Measurements from ENCODE around the gene NGRN. TPM values are rescaled to one million over a fixed set of nuclear protein-coding genes. Genes with fewer than 3 reads are reported as not detected.
"Not testable (repeated sequence)": the region's sequence is repeated elsewhere in the genome, so short reads cannot be mapped to it uniquely, and the experiment has no call there.

NGRN gene
- total RNA-seq, 1 experiment from 2014 or later: 70.5 TPM

GRCh38 chr15:90266485-90266884, 1.0 kb downstream of the NGRN start:
- H3K27ac Mint-ChIP-seq (ENCODE audit: low read depth, unreplicated experiment): peak overlapping the region; percentile 96

GRCh38 chr15:90268415-90268814, 2.9 kb downstream of the NGRN start:
- no TSS peak for BruUV-seq (replicated peaks)
- ChIA-PET CTCF (interaction anchor here (0.5 to 1.7 kb wide), 8 partner anchors 18 to 431 kb away, joined by 3 to 8 read pairs (median 4); no protein-coding TSS in a partner anchor), POLR2A (no interaction called here)
- Mint-ChIP-seq H3K27ac (ENCODE audit: low read depth, unreplicated experiment) (no peak overlapping the region), H3K4me3 (ENCODE audit: unreplicated experiment) (peak overlapping the region; percentile 46), H3K4me1 (ENCODE audit: insufficient read depth, unreplicated experiment) (peaks cover 29% of the 10 kb centered on the region), H3K36me3 (ENCODE audit: insufficient read depth, unreplicated experiment) (peaks cover 36% of the 10 kb centered on the region), H3K27me3 (ENCODE audit: insufficient read depth, unreplicated experiment) (no peaks in the 10 kb centered on the region), H3K9me3 (ENCODE audit: unreplicated experiment) (no peaks in the 10 kb centered on the region)
- DNase-seq (ENCODE audit: unreplicated experiment): no peak
- no peak for TF ChIP-seq CTCF (IDR thresholded peaks at IDR 0.05; ENCODE audit: unreplicated experiment)
- intact Hi-C loops (cut with micrococcal nuclease): no loop called here

More at GRCh38 chr15:90266485-90266884, 1.0 kb downstream of the NGRN start:
- peak; percentile 16 for DNase-seq (ENCODE audit: unreplicated experiment)
- BruUV-seq (replicated peaks): no TSS peak
- CTCF ChIA-PET: interaction anchor here (0.6 kb wide), 1 partner anchor 48 kb away, joined by 3 read pairs; no protein-coding TSS in a partner anchor
- Mint-ChIP-seq H3K4me1 (ENCODE audit: insufficient read depth, unreplicated experiment) (peaks cover 39% of the 10 kb centered on the region), H3K27me3 (ENCODE audit: insufficient read depth, unreplicated experiment) (no peaks in the 10 kb centered on the region), H3K4me3 (ENCODE audit: unreplicated experiment) (peak overlapping the region; percentile 97), H3K36me3 (ENCODE audit: insufficient read depth, unreplicated experiment) (peaks cover 29% of the 10 kb centered on the region), H3K9me3 (ENCODE audit: unreplicated experiment) (no peaks in the 10 kb centered on the region)
- POLR2A ChIA-PET: interaction anchor here (0.6 to 2.4 kb wide), 10 partner anchors 27 to 636 kb away, joined by 3 to 20 read pairs (median 3); partner anchors contain the start of genes CIB1, GDPGP1, MAN2A2 and ZNF710
- TF ChIP-seq CTCF (IDR thresholded peaks at IDR 0.05; ENCODE audit: unreplicated experiment): no peak
- intact Hi-C loops (cut with micrococcal nuclease): no loop called here

- TF ChIP-seq CTCF (IDR thresholded peaks at IDR 0.05; ENCODE audit: unreplicated experiment): no peak
- H3K4me3 Mint-ChIP-seq (ENCODE audit: unreplicated experiment): no peak overlapping the region
Observed at GRCh38 chr15:90270502-90271150, 5.2 kb downstream of the NGRN start.

GRCh38 chr15:90271459-90272166, 6.1 kb downstream of the NGRN start:
- Mint-ChIP-seq H3K36me3 (ENCODE audit: insufficient read depth, unreplicated experiment) (peaks cover 55% of the 10 kb centered on the region), H3K4me3 (ENCODE audit: unreplicated experiment) (no peak overlapping the region), H3K9me3 (ENCODE audit: unreplicated experiment) (no peaks in the 10 kb centered on the region), H3K27me3 (ENCODE audit: insufficient read depth, unreplicated experiment) (no peaks in the 10 kb centered on the region), H3K4me1 (ENCODE audit: insufficient read depth, unreplicated experiment) (peaks cover 23% of the 10 kb centered on the region), H3K27ac (ENCODE audit: low read depth, unreplicated experiment) (no peak overlapping the region)
- ChIA-PET CTCF (interaction anchor here (1.0 to 2.7 kb wide), 4 partner anchors 9 to 106 kb away, joined by 4 to 17 read pairs (median 6); no protein-coding TSS in a partner anchor), POLR2A (interaction anchor here (1.1 kb wide), 1 partner anchor 23 kb away, joined by 3 read pairs; the partner anchor contains the start of gene TTLL13)
- DNase-seq (ENCODE audit: unreplicated experiment): no peak
- intact Hi-C loops (cut with micrococcal nuclease): no loop called here
- BruUV-seq (replicated peaks): TSS peak; percentile 19
- TF ChIP-seq CTCF (IDR thresholded peaks at IDR 0.05; ENCODE audit: unreplicated experiment): no peak

More at GRCh38 chr15:90270502-90271150, 5.2 kb downstream of the NGRN start:
- peaks cover 48% of the 10 kb centered on the region for H3K36me3 Mint-ChIP-seq (ENCODE audit: insufficient read depth, unreplicated experiment)
- intact Hi-C loops (cut with micrococcal nuclease): no loop called here
- H3K4me1 Mint-ChIP-seq (ENCODE audit: insufficient read depth, unreplicated experiment): peaks cover 23% of the 10 kb centered on the region
- DNase-seq (ENCODE audit: unreplicated experiment): no peak
- H3K27me3 Mint-ChIP-seq (ENCODE audit: insufficient read depth, unreplicated experiment): no peaks in the 10 kb centered on the region
- H3K9me3 Mint-ChIP-seq (ENCODE audit: unreplicated experiment): no peaks in the 10 kb centered on the region
- POLR2A ChIA-PET: interaction anchor here (0.5 to 0.7 kb wide), 2 partner anchors 17 to 37 kb away, joined by 3 to 4 read pairs; partner anchors contain the start of genes CIB1 and GDPGP1
- BruUV-seq (replicated peaks): no TSS peak
- H3K27ac Mint-ChIP-seq (ENCODE audit: low read depth, unreplicated experiment): no peak overlapping the region
- CTCF ChIA-PET: interaction anchor here (0.6 to 2.7 kb wide), 5 partner anchors 12 to 105 kb away, joined by 3 to 17 read pairs (median 4); no protein-coding TSS in a partner anchor

- POLR2A ChIA-PET; BruUV-seq (replicated peaks); CTCF ChIA-PET; H3K27ac Mint-ChIP-seq (ENCODE audit: low read depth, unreplicated experiment); DNase-seq (ENCODE audit: unreplicated experiment); intact Hi-C loops (cut with micrococcal nuclease); H3K9me3 Mint-ChIP-seq (ENCODE audit: unreplicated experiment); H3K4me3 Mint-ChIP-seq (ENCODE audit: unreplicated experiment); H3K4me1 Mint-ChIP-seq (ENCODE audit: insufficient read depth, unreplicated experiment); H3K27me3 Mint-ChIP-seq (ENCODE audit: insufficient read depth, unreplicated experiment): not testable (repeated sequence)
- peaks cover 26% of the 10 kb centered on the region for H3K36me3 Mint-ChIP-seq (ENCODE audit: insufficient read depth, unreplicated experiment)
Observed at GRCh38 chr15:90278467-90278866, 13.0 kb downstream of the NGRN start.

- H3K4me3 Mint-ChIP-seq (ENCODE audit: unreplicated experiment); H3K27me3 Mint-ChIP-seq (ENCODE audit: insufficient read depth, unreplicated experiment); POLR2A ChIA-PET; DNase-seq (ENCODE audit: unreplicated experiment); H3K9me3 Mint-ChIP-seq (ENCODE audit: unreplicated experiment); intact Hi-C loops (cut with micrococcal nuclease); H3K27ac Mint-ChIP-seq (ENCODE audit: low read depth, unreplicated experiment); H3K4me1 Mint-ChIP-seq (ENCODE audit: insufficient read depth, unreplicated experiment); BruUV-seq (replicated peaks): not testable (repeated sequence)
- H3K36me3 Mint-ChIP-seq (ENCODE audit: insufficient read depth, unreplicated experiment): peaks cover 12% of the 10 kb centered on the region
- CTCF ChIA-PET: interaction anchor here (0.8 to 0.9 kb wide), 2 partner anchors 12 to 136 kb away, joined by 3 to 4 read pairs; no protein-coding TSS in a partner anchor
Observed at GRCh38 chr15:90280743-90281142, 15.3 kb downstream of the NGRN start.

Data from MCF 10A (cell line).